DND-41 (cell line): ENCODE measurements around the gene ABCF2.

Source experiments
- CTCF ChIP-seq: IDR thresholded peaks from 2 replicates; pipeline ENCODE4 v1.5.1; 2012; ENCODE audit warnings: borderline replicate concordance, low read length, moderate library complexity, mild to moderate bottlenecking; ENCODE audit not compliant: poor library complexity, severe bottlenecking; ENCODE audit errors: extremely low read depth
- EZH2 ChIP-seq: IDR thresholded peaks from 3 replicates; pipeline ENCODE4 v1.6.1; 2012; ENCODE audit warnings: borderline replicate concordance, low read depth, mild to moderate bottlenecking, moderate library complexity, low read length, inconsistent platforms; ENCODE audit not compliant: severe bottlenecking

- TF ChIP-seq EZH2: no peak
- TF ChIP-seq CTCF: no peak
These were observed 2.2 kb upstream of the ABCF2 start for GRCh38 chr7:151229249-151229648.
